NCI-H1930 (cell line): Measurements from ENCODE around the gene GLYAT.

Experiments
- DNase-seq, 2 experiments: peaks; one replicate each; lab custom pipeline; 2025; lab: John Stamatoyannopoulos, UW

GLYAT gene

GRCh38 chr11:58676563-58677135 is 55.1 kb downstream of the GLYAT start:
- DNase-seq = no peak

DNA sequence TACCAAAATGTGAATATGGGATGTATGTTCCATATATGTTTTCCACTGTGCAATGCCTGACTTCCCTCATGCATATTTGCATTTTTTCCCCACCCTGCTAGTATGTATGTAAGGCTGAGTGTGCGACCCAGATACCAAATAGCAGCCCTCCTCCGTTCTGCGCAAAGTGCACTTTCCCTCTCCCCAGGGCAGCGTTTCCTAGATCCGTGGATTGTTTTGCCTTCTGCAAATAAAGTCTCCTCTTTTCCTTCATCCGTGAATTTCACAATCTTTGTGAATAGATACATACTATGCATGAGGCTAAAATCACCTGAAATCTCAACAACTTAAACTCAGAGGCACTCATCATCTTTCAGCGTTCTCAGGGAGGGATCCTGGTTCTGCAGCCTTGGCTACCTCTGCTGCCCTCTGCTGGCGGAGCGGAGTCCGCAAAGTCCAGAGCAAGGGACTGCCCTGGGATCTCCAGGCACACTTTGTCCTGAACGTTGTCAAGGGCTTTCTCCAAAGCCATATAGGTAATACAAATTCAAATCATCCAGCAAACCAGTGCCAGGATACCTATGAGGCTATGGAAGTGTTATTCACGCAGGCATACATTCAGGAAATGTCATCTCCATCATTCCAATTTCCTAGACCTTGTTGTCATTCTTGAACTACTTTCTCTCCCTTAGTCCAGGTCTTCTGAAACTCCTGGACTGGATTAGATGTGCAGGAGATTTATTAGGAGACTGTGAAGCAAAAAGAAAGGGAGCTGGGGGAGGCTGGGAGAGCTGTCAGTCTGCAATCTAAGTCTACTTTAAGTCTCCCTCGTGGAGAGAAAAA is 56.2 kb downstream of the GLYAT start:
- DNase-seq = peak; percentile 39 to 72

GRCh38 chr11:58674609-58675008 is 57.1 kb downstream of the GLYAT start:
- no peak for DNase-seq

DNA sequence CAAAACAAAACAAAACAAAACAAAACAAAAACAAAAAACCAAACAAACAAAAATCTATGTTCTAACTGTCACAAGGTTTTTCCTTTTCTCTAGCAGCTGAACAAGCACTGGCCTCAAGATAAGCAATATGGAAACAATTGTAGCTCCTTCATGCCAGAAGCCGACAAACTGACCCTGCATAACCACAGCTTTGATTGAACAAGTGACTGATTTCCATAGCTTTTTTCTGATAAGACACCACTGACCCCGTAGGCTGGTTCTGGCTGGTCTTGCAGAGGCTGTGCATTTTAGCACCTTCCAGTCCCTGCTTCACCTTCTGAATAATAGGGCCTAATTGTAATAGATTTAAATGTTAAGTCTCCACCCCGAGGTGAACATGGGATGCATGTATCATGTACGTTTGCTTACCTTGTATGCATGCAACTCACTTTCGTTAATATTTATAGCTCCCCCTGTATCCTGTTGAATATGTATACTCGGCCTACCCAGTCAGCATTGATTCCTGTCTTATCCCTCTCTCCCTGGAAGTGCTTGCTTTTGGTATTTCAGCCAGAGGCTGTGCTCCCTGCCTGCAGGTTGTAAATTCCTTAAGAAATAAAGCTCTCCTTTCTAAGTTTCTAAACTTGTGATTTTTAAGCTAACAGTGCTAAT is 59.6 kb downstream of the GLYAT start:
- DNase-seq = no peak

GRCh38 chr11:58659910-58660570 is 71.7 kb downstream of the GLYAT start:
- DNase-seq = no peak

GRCh38 chr11:58659404-58659803 is 72.3 kb downstream of the GLYAT start:
- DNase-seq = no peak
